SJCRH30 (cell line): ENCODE results near the gene ATP13A4. TPM values are rescaled to one million over a fixed set of nuclear protein-coding genes. Genes with fewer than 3 reads are reported as not detected.
"Not testable (repeated sequence)": the region's sequence is repeated elsewhere in the genome, so short reads cannot be mapped to it uniquely, and the experiment has no call there.

Source experiments
- DNase-seq, 2 experiments: peaks; one replicate each; pipeline ENCODE4 v3.0.0-alpha.2; 2015 to 2020
- H3K27ac ChIP-seq: fragments of 250-450 bp; sonication (Bioruptor Pico); 2 replicates; pipeline ENCODE4 v1.5.1; 2020; ENCODE audit warnings: mild to moderate bottlenecking, moderate library complexity
- H3K27me3 ChIP-seq: fragments of 250-450 bp; sonication (Bioruptor Pico); 2 replicates; pipeline ENCODE4 v1.5.1; 2020; ENCODE audit warnings: mild to moderate bottlenecking, moderate library complexity
- H3K36me3 ChIP-seq: fragments of 250-450 bp; sonication (Bioruptor Pico); 2 replicates; pipeline ENCODE4 v1.5.1; 2020; ENCODE audit warnings: mild to moderate bottlenecking, moderate library complexity
- H3K4me1 ChIP-seq: fragments of 250-450 bp; sonication (Bioruptor Pico); 2 replicates; pipeline ENCODE4 v1.5.1; 2020; ENCODE audit warnings: mild to moderate bottlenecking, moderate library complexity
- H3K4me3 ChIP-seq: fragments of 250-450 bp; sonication (Bioruptor Pico); 2 replicates; pipeline ENCODE4 v1.5.1; 2020; ENCODE audit warnings: mild to moderate bottlenecking, moderate library complexity
- H3K9me3 ChIP-seq: fragments of 250-450 bp; sonication (Bioruptor Pico); replicated peaks from 2 replicates; pipeline ENCODE4 v1.5.1; 2020; ENCODE audit warnings: mild to moderate bottlenecking, moderate library complexity
- total RNA-seq: library from RNA; depleted of rRNA; stranded (reverse); fragments of >200 nt; shearing (Covaris generic); gene quantifications from 2 replicates; pipeline ENCODE4 v1.2.3, GENCODE V29; 2014

Gene ATP13A4
- total RNA-seq, 1 experiment from 2014 or later: 0.49 TPM

- no peak overlapping the region for H3K4me3 ChIP-seq
- H3K36me3 ChIP-seq: no peaks in the 10 kb centered on the region
- H3K9me3 ChIP-seq: no peaks in the 10 kb centered on the region
- H3K27ac ChIP-seq: no peak overlapping the region
- peak in 1 of 2 experiments; percentile 32 for DNase-seq
- H3K4me1 ChIP-seq: no peaks in the 10 kb centered on the region; the same call in 1 of the 2 replicates
- H3K27me3 ChIP-seq: no peaks in the 10 kb centered on the region
Measured at GRCh38 chr3:193530231-193531165, 24.2 kb downstream of the ATP13A4 start.

DNA sequence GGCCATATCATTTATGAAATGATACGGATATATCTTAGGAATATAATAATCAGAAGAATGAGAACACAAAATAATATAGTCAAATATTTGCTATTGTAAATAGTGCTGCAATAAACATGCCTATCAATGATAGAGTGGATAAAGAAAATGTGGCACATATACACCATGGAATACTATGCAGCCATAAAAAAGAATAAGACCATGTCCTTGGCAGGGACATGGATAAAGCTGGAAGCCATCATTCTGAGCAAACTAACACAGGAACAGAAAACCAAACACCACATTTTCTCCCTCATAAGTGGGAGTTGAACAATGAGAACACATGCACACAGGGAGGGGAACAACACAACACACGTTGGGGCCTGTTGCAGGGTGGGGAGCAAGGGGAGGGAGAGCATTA, 28.6 kb downstream of the ATP13A4 start:
- H3K9me3 ChIP-seq, H3K4me1 ChIP-seq, H3K27me3 ChIP-seq, H3K27ac ChIP-seq, H3K4me3 ChIP-seq, H3K36me3 ChIP-seq, DNase-seq: not testable (repeated sequence)

DNA sequence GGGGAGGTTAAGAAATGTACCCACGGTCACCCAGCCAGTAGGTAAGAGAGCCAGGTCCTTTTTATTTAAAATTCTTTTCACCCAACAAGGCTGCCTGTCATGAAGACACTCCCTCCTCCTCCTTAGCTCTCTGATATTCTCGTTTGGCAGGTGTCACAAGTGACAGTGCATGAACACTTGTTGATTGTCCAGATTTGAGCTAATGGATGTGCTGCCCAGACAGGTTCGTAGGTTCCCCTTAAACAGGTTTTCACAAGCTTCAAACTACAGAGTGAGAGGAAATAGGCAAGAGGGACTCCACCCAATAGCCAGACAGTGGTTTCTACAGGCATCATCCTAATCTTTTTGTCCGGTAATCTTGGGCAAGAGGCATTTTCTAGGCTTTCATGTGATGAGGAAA, 32.2 kb downstream of the ATP13A4 start:
- Histone ChIP-seq H3K36me3 (no peaks in the 10 kb centered on the region), H3K4me3 (no peak overlapping the region), H3K27ac (no peak overlapping the region), H3K9me3 (no peaks in the 10 kb centered on the region), H3K27me3 (no peaks in the 10 kb centered on the region), H3K4me1 (no peaks in the 10 kb centered on the region)
- no peak for DNase-seq

DNA sequence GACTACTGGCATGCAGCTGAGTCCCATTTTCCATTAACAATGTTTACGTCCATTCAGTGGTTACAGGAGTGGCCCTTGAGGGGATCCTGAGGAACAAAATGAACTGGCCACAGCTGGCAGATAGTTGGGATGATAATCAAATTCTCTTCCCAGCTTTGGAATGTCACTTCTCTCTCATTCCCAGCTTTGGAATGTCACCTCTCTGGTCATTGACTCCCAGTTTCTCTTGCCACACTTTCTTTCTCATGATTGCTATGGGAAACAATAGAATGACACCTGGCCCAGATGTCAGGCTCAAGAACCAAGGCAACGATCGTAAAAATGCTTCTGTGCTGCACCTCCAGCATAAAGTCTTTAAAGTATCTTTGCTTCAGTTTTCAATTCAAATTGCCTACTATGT, 34.0 kb downstream of the ATP13A4 start:
- Histone ChIP-seq H3K27ac (no peak overlapping the region), H3K36me3 (no peaks in the 10 kb centered on the region), H3K9me3 (no peaks in the 10 kb centered on the region), H3K4me1 (no peaks in the 10 kb centered on the region), H3K4me3 (no peak overlapping the region), H3K27me3 (no peaks in the 10 kb centered on the region)
- DNase-seq: no peak

DNA sequence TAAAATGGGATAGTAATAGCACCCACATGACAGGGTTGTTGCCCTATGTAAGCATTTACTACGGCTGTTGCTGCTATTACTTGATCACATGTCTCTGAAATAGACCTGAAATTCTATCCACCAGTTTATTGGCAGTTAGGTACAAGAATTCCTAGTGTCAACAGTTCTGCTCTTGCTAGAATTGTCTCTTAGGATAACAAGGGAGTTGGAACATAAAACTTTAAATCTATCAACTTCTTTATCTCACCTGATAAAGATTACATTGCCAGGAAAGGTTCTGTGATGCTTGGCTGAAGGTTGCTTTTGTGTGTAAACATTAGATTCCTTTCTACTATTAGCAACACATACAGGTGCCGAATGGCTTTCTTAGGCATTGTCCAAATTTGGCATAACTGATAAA, 38.7 kb downstream of the ATP13A4 start:
- no peak for DNase-seq
- H3K4me3 ChIP-seq: no peak overlapping the region
- no peaks in the 10 kb centered on the region for H3K4me1 ChIP-seq
- H3K9me3 ChIP-seq: no peaks in the 10 kb centered on the region
- H3K36me3 ChIP-seq: no peaks in the 10 kb centered on the region
- no peaks in the 10 kb centered on the region for H3K27me3 ChIP-seq
- no peak overlapping the region for H3K27ac ChIP-seq

DNA sequence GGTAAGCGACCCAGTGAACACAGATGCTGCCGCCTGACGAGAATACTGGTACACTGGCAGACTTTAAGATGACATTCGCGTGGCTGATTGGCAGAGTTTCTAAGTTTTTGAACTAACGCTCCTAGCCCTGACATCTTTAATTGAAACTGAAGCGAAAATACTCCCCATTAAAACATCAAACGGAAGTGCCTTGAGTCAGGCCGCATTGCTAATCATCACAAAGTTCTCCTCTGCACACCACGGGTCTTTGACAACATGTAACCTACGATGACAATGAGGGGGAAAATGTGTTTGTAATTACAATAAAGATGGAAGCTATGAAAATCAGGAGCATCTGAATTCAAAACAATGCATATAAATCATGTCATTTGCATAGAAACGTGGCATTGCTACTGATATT, 44.5 kb downstream of the ATP13A4 start:
- H3K9me3 ChIP-seq: no peaks in the 10 kb centered on the region; the same call in 1 of the 2 replicates
- no peak overlapping the region for H3K27ac ChIP-seq
- no peak overlapping the region for H3K4me3 ChIP-seq
- H3K4me1 ChIP-seq: peaks cover 13% of the 10 kb centered on the region
- no peaks in the 10 kb centered on the region for H3K36me3 ChIP-seq
- H3K27me3 ChIP-seq: no peaks in the 10 kb centered on the region
- no peak for DNase-seq

DNA sequence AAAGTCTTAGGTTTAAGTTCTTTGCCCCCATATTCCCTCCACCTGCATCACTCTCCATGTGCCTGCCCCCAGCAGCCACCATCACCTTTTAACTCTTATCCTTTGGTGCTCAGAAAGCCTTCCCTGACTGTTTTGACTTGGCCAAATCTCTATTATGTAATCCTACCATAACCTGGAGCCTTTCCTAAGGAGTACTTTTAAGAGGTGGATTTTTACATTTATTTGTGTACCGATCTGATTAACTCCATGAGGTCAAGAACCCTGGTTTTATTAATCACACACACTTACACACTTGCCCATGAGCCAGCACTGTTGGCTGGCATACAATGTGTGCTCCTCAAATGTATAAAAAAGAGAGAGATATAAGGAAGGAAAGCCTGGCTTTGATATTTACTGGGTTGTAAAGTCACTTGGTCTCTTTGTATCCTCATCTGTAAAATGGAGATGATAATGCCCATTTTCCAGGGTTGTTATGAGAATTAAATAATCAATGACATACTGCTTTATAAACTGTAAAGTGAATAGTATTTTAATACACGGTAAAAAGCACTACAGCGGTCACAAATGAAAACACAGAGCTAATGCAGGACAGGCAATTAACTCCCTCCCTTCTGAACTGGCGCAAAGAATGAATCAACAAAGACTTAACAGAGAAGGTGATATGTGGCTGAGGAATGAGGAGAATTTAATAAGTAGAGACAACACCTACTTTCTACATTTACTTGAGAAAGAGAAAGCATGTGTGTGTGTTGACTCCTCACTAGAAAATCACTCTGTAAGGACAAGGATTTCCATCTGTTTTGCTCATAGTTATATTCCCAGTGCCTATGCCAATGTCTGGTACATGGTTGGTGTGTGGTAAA, 45.4 kb downstream of the ATP13A4 start:
- Histone ChIP-seq H3K27ac (no peak overlapping the region), H3K4me3 (no peak overlapping the region), H3K27me3 (no peaks in the 10 kb centered on the region), H3K4me1 (peaks cover 16% of the 10 kb centered on the region), H3K9me3 (no peaks in the 10 kb centered on the region; the same call in 1 of the 2 replicates), H3K36me3 (no peaks in the 10 kb centered on the region)
- DNase-seq: no peak

DNA sequence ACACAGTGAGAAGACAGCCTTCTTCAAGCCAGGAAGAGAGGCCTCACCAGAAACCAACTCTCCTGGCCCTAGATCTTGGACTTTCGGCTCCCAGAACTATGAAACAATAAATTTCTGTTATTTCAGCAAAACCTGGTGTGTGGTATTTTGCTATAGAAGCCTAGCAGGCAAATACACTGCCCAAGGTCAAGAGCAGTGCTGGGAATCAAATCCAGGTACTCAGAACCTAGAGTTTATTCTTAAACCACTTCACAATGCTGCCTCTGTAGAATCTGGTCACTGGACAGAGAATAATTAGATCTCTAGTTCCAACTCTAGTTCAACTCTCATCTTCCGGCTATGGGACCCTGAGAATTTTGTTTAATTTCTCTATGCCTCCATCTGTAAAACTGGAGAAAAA, 46.6 kb downstream of the ATP13A4 start:
- DNase-seq: no peak
- Histone ChIP-seq H3K4me3 (no peak overlapping the region), H3K36me3 (no peaks in the 10 kb centered on the region), H3K4me1 (peaks cover 16% of the 10 kb centered on the region), H3K27me3 (no peaks in the 10 kb centered on the region), H3K9me3 (no peaks in the 10 kb centered on the region; the same call in 1 of the 2 replicates), H3K27ac (no peak overlapping the region)

- Histone ChIP-seq H3K27me3 (no peaks in the 10 kb centered on the region), H3K36me3 (no peaks in the 10 kb centered on the region), H3K4me3 (no peak overlapping the region), H3K4me1 (peaks cover 16% of the 10 kb centered on the region), H3K9me3 (no peaks in the 10 kb centered on the region; the same call in 1 of the 2 replicates), H3K27ac (no peak overlapping the region)
- DNase-seq: no peak
Measured at GRCh38 chr3:193507566-193507965, 47.1 kb downstream of the ATP13A4 start.

- Histone ChIP-seq H3K4me1 (peaks cover 16% of the 10 kb centered on the region), H3K4me3 (no peak overlapping the region), H3K27me3 (no peaks in the 10 kb centered on the region), H3K9me3 (no peaks in the 10 kb centered on the region; the same call in 1 of the 2 replicates), H3K27ac (no peak overlapping the region; the same call in 1 of the 2 replicates), H3K36me3 (no peaks in the 10 kb centered on the region)
- DNase-seq: no peak
Measured at GRCh38 chr3:193506921-193507320, 47.8 kb downstream of the ATP13A4 start.

- H3K4me1 ChIP-seq: peaks cover 16% of the 10 kb centered on the region
- H3K4me3 ChIP-seq: no peak overlapping the region
- H3K9me3 ChIP-seq: no peaks in the 10 kb centered on the region; the same call in 1 of the 2 replicates
- no peaks in the 10 kb centered on the region for H3K36me3 ChIP-seq
- no peak overlapping the region for H3K27ac ChIP-seq
- no peak for DNase-seq
- H3K27me3 ChIP-seq: no peaks in the 10 kb centered on the region
Measured at GRCh38 chr3:193502871-193503270, 51.8 kb downstream of the ATP13A4 start.

DNA sequence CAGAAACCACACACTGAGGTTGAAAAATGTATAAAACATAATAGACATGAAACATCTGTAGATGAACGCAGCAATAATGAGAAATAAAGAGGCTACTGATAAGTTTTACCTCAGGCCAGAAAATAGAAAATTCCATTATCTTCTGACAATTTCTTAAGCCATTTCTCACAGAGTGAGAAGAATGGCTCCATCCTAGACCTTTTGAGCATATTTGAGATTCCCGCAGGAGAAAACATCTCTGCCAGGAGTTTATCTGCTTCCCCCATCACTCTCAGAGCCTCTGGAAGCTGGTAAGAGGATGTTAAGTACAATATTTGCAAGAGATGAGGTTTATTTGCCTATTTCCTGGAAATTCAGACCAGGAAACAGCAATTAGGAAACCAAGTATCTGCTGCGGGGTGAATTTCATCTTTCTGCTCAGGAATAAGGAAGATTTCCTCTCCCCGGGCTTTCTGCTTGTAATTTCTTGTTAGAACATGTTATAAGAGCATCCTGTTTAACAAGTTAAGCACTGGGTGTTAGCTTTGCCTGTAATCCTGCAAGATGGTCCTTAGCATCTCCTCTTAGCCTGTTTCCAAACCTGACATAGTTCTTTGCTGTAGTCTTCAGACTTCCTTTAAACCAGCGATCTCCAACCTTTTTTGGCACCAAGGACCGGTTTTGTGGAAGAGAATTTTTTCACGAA, 54.8 kb downstream of the ATP13A4 start:
- no peak for DNase-seq
- Histone ChIP-seq H3K27me3 (no peaks in the 10 kb centered on the region), H3K27ac (no peak overlapping the region), H3K4me1 (peaks cover under 1% of the 10 kb centered on the region; the same call in 1 of the 2 replicates), H3K36me3 (no peaks in the 10 kb centered on the region), H3K4me3 (no peak overlapping the region), H3K9me3 (no peaks in the 10 kb centered on the region)

- Histone ChIP-seq H3K27ac (no peak overlapping the region), H3K36me3 (no peaks in the 10 kb centered on the region), H3K27me3 (no peaks in the 10 kb centered on the region), H3K4me3 (no peak overlapping the region), H3K9me3 (no peaks in the 10 kb centered on the region), H3K4me1 (no peaks in the 10 kb centered on the region)
- DNase-seq: no peak
Measured at GRCh38 chr3:193499136-193499770, 55.4 kb downstream of the ATP13A4 start.

DNA sequence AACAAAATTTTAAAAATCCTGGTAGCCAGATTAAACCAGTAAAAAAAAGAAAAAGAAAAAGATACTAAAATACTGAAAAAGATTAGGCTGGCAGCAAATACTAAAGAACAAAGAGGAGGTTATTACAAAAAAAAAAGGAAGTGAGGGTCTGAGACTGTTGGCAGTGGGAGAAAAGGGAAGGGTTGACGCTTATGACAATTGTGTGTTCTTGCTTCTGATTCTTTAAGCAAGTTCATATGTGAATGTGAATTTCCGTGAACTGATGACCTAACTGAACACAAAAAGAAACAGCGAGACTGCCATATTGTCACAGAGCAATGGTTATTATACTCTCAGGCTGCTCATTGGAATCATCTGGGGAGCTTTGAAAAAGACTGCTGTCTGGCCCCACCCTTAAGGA, 56.5 kb downstream of the ATP13A4 start:
- H3K9me3 ChIP-seq: no peaks in the 10 kb centered on the region
- H3K27ac ChIP-seq: no peak overlapping the region

More for the DNA sequence above, 56.5 kb downstream of the ATP13A4 start:
- H3K4me1 ChIP-seq: no peaks in the 10 kb centered on the region
- no peak overlapping the region for H3K4me3 ChIP-seq
- H3K36me3 ChIP-seq: no peaks in the 10 kb centered on the region
- DNase-seq: no peak
- H3K27me3 ChIP-seq: no peaks in the 10 kb centered on the region
